Thoracic aorta (tissue), 2 donors: ENCODE data around the gene SPR. TPM values are rescaled to one million over a fixed set of nuclear protein-coding genes. Genes with fewer than 3 reads are reported as not detected.

Experiments
- ATAC-seq: fragments of 150-250 bp; one replicate; pipeline ENCODE4 v1.8.0; 2017; ENCODE audit warnings: low read depth; ENCODE audit not compliant: insufficient number of reproducible peaks, low FRiP score
- DNase-seq: peaks from one replicate; pipeline ENCODE4 v3.0.0-alpha.2; 2020; ENCODE audit warnings: low spot score
- H3K27ac ChIP-seq, 2 donors: fragments of 200-600 bp; sonication (generic); 1 replicate in 1 of 2; 2 replicates in 1 of 2; pipeline ENCODE4 v1.5.1; 2016; ENCODE audit warnings: mild to moderate bottlenecking in 2 of 2, moderate library complexity in 2 of 2
- H3K27me3 ChIP-seq: fragments of 200-600 bp; sonication (generic); replicated peaks from 2 replicates; pipeline ENCODE4 v1.6.0; 2016; ENCODE audit warnings: mild to moderate bottlenecking; ENCODE audit not compliant: insufficient read depth
- H3K36me3 ChIP-seq: fragments of 200-600 bp; sonication (generic); one replicate; pipeline ENCODE4 v1.5.1; 2016
- H3K4me1 ChIP-seq, 2 donors: fragments of 200-600 bp; sonication (generic); 1 replicate in 1 of 2; 2 replicates in 1 of 2; pipeline versions ENCODE4 v1.5.1 to v1.6.0; 2016; ENCODE audit warnings: low read depth in 2 of 2, mild to moderate bottlenecking in 1 of 2; ENCODE audit not compliant: control insufficient read depth in 1 of 2
- H3K4me3 ChIP-seq: fragments of 200-600 bp; sonication (generic); 2 replicates; pipeline ENCODE4 v1.5.1; 2016; ENCODE audit warnings: mild to moderate bottlenecking
- H3K9me3 ChIP-seq: fragments of 200-600 bp; sonication (generic); 2 replicates; pipeline ENCODE4 v1.5.1; 2016
- CTCF ChIP-seq: fragments of 200-600 bp; sonication (generic); IDR thresholded peaks from one replicate; pipeline ENCODE4 v1.5.1; 2019; ENCODE audit warnings: antibody characterized with exemption
- total RNA-seq, 2 donors: library from RNA; depleted of rRNA; stranded (reverse); fragments of >200 nt; gene quantifications; one replicate each; pipeline versions ENCODE4 v1.1.0 to v1.2.3, GENCODE V29; 2016

SPR gene
- total RNA-seq, 2 donors from 2014 or later: 26.1 to 42.6 TPM

GRCh38 chr2:72847534-72848315 is 39.5 kb upstream of the SPR start:
- DNase-seq (no peak), ATAC-seq (no peak)
- no peak overlapping the region for H3K4me3 ChIP-seq

GRCh38 chr2:72848436-72849137 is 38.6 kb upstream of the SPR start:
- H3K9me3 ChIP-seq: no peaks in the 10 kb centered on the region
- no peak for TF ChIP-seq CTCF
- no peak for DNase-seq
- no peaks in the 10 kb centered on the region for H3K4me1 ChIP-seq
- no peak overlapping the region for H3K4me3 ChIP-seq
- no peaks in the 10 kb centered on the region for H3K36me3 ChIP-seq
- H3K27me3 ChIP-seq: no peaks in the 10 kb centered on the region
- no peak overlapping the region for H3K27ac ChIP-seq
- no peak for ATAC-seq

More at GRCh38 chr2:72847534-72848315, 39.5 kb upstream of the SPR start:
- H3K36me3 ChIP-seq: no peaks in the 10 kb centered on the region
- TF ChIP-seq CTCF: no peak
- no peak overlapping the region for H3K27ac ChIP-seq
- no peaks in the 10 kb centered on the region for H3K9me3 ChIP-seq
- H3K4me1 ChIP-seq: no peaks in the 10 kb centered on the region
- H3K27me3 ChIP-seq: no peaks in the 10 kb centered on the region

GRCh38 chr2:72849138-72849462 is 38.1 kb upstream of the SPR start:
- H3K36me3 ChIP-seq: no peaks in the 10 kb centered on the region
- H3K9me3 ChIP-seq: no peaks in the 10 kb centered on the region
- no peaks in the 10 kb centered on the region for H3K4me1 ChIP-seq
- H3K4me3 ChIP-seq: no peak overlapping the region
- ATAC-seq: no peak
- no peak overlapping the region for H3K27ac ChIP-seq
- no peak for TF ChIP-seq CTCF
- H3K27me3 ChIP-seq: no peaks in the 10 kb centered on the region
- no peak for DNase-seq

- no peak for DNase-seq
- no peak for ATAC-seq
- no peaks in the 10 kb centered on the region for H3K4me1 ChIP-seq
- H3K27ac ChIP-seq: no peak overlapping the region
- H3K9me3 ChIP-seq: no peaks in the 10 kb centered on the region
- H3K4me3 ChIP-seq: no peak overlapping the region
- TF ChIP-seq CTCF: no peak
- H3K27me3 ChIP-seq: no peaks in the 10 kb centered on the region
- no peaks in the 10 kb centered on the region for H3K36me3 ChIP-seq
Observed at GRCh38 chr2:72851333-72851732, 35.9 kb upstream of the SPR start.

- Histone ChIP-seq H3K4me3 (no peak overlapping the region), H3K36me3 (no peaks in the 10 kb centered on the region), H3K4me1 (peaks cover 0 to 5% of the 10 kb centered on the region in 2 donors), H3K27ac (no peak overlapping the region), H3K9me3 (no peaks in the 10 kb centered on the region), H3K27me3 (no peaks in the 10 kb centered on the region)
- TF ChIP-seq CTCF: peak; percentile 48
- no peak for ATAC-seq
- no peak for DNase-seq
Observed at GRCh38 chr2:72859831-72860262, 27.4 kb upstream of the SPR start.
